Activated CD4-positive, CD25-positive, alpha-beta regulatory T cell treated with anti-CD3 and anti-CD28 coated beads, Interleukin-2, amount 50 U/mL, for 24 hours (primary cell): ENCODE measurements around the gene ONECUT3.

Experiments used
- ATAC-seq, 2 donors: fragments of 150-1000 bp; cut with Tn5 transposase; one replicate each; pipeline ENCODE4 v1.10.0; 2021; ENCODE audit warnings: mild to moderate bottlenecking in 1 of 2, moderate library complexity in 1 of 2

The ONECUT3 gene

GRCh38 chr19:1816530-1817298 is 63.4 kb downstream of the ONECUT3 start:
- ATAC-seq = no peak

GRCh38 chr19:1817553-1818179 is 64.4 kb downstream of the ONECUT3 start:
- no peak for ATAC-seq

GRCh38 chr19:1818549-1819195 is 65.4 kb downstream of the ONECUT3 start:
- no peak for ATAC-seq

- ATAC-seq = no peak
Measured at GRCh38 chr19:1819341-1820255, 66.3 kb downstream of the ONECUT3 start.

- no peak for ATAC-seq
Measured at GRCh38 chr19:1822210-1822609, 68.9 kb downstream of the ONECUT3 start.

GRCh38 chr19:1823020-1823419 is 69.7 kb downstream of the ONECUT3 start:
- ATAC-seq = no peak

GRCh38 chr19:1823539-1824251 is 70.4 kb downstream of the ONECUT3 start:
- ATAC-seq = no peak

GRCh38 chr19:1824252-1824622 is 70.9 kb downstream of the ONECUT3 start:
- no peak for ATAC-seq

- peak; percentile 84 to 85 for ATAC-seq
Measured at GRCh38 chr19:1825909-1826556, 72.7 kb downstream of the ONECUT3 start.

- no peak for ATAC-seq
Measured at GRCh38 chr19:1826557-1827521, 73.5 kb downstream of the ONECUT3 start.

- no peak for ATAC-seq
Measured at GRCh38 chr19:1827566-1828278, 74.4 kb downstream of the ONECUT3 start.

GRCh38 chr19:1828279-1829238 is 75.3 kb downstream of the ONECUT3 start:
- ATAC-seq = no peak

- no peak for ATAC-seq
Measured at GRCh38 chr19:1829958-1830357, 76.7 kb downstream of the ONECUT3 start.

- ATAC-seq = no peak
Measured at GRCh38 chr19:1830568-1830967, 77.3 kb downstream of the ONECUT3 start.
